ENCODE data around the gene GRM6.
A peak's percentile ranks its signal among the peaks of the same experiment; 100 is the strongest.

GRM6 gene

DNA sequence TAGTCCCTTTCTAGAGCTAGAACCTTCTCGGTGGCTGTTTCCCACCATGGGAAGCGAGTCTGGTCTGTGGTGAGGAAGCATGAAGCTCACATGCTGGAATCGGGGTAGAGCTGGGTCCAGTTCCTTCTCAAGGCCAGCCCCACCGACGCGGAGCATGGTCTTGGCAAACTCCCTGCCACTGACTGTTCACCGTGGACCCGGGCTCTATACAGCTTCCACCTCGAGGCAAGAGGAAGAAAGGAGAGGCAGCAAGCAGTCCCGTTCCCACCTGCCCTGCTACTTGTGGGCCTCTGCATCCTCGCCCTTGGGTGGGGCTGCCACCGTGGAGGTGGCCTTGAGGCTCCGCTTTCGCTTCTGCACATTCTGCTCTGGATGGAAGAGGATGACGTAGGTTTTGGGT, 13.7 kb downstream of the GRM6 start:
- TF ChIP-seq, protein P1, sequence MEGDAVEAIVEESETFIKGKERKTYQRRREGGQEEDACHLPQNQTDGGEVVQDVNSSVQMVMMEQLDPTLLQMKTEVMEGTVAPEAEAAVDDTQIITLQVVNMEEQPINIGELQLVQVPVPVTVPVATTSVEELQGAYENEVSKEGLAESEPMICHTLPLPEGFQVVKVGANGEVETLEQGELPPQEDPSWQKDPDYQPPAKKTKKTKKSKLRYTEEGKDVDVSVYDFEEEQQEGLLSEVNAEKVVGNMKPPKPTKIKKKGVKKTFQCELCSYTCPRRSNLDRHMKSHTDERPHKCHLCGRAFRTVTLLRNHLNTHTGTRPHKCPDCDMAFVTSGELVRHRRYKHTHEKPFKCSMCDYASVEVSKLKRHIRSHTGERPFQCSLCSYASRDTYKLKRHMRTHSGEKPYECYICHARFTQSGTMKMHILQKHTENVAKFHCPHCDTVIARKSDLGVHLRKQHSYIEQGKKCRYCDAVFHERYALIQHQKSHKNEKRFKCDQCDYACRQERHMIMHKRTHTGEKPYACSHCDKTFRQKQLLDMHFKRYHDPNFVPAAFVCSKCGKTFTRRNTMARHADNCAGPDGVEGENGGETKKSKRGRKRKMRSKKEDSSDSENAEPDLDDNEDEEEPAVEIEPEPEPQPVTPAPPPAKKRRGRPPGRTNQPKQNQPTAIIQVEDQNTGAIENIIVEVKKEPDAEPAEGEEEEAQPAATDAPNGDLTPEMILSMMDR (IDR thresholded peaks at IDR 0.05; ENCODE audit: low read depth, low read length) = no peak

DNA sequence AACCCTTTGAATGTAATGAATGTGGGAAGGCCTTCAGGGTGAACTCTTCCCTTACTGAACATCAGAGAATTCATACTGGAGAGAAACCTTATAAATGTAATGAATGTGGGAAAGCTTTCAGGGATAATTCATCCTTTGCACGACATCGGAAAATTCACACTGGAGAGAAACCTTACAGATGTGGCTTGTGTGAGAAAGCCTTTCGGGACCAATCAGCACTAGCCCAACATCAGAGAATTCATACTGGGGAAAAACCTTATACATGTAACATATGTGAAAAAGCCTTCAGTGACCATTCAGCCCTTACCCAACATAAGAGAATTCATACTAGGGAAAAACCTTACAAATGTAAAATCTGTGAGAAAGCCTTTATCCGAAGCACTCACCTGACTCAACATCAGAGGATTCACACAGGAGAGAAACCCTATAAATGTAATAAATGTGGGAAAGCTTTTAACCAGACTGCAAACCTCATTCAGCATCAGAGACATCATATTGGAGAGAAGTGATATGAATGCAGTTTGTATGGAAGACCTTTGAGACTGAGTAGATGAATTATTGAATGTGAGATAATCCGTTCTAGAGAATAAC, 29.6 kb downstream of the GRM6 start:
- no peak for DNase-seq
- H3K4me3 ChIP-seq (ENCODE audit: low read depth, low read length) = no peak overlapping the region
- H3K27me3 ChIP-seq = no peaks in the 10 kb centered on the region
- no peaks in the 10 kb centered on the region; the same call in none of the 2 replicates for H3K9me3 ChIP-seq
- TF ChIP-seq, protein P1 (IDR thresholded peaks at IDR 0.05; ENCODE audit: low read depth, low read length) = no peak
- no peaks in the 10 kb centered on the region for H3K36me3 ChIP-seq
- H3K4me1 ChIP-seq = no peaks in the 10 kb centered on the region

More for the DNA sequence above, 13.7 kb downstream of the GRM6 start:
- Histone ChIP-seq H3K27me3 (no peaks in the 10 kb centered on the region), H3K4me3 (ENCODE audit: low read depth, low read length) (no peak overlapping the region), H3K36me3 (no peaks in the 10 kb centered on the region), H3K4me1 (no peaks in the 10 kb centered on the region), H3K9me3 (peaks cover 3% of the 10 kb centered on the region; the same call in 1 of the 2 replicates)
- no peak for DNase-seq

DNA sequence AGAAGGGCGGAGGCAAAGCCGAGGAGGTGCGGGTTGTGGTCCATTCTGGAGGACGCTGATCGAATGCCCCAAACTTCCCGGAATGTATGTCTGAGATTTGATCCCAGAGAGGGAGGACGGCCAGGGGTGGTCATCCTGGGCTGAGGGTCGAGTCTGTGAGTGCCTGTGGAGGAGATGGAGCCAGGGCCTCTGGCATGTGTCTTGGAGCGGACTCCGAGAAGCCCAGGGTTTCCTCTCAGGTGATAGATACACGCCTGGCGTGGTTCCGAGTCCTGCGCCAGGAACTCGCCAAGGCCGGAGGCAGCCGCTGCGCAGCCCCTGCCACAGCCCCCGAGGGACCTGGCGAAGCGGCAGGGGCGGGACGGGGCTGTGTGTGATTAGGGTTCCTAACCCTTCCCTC, 53.8 kb downstream of the GRM6 start:
- TF ChIP-seq, protein P1 (IDR thresholded peaks at IDR 0.05; ENCODE audit: low read depth, low read length) = no peak
- Histone ChIP-seq H3K4me1 (no peaks in the 10 kb centered on the region), H3K9me3 (peaks cover 8% of the 10 kb centered on the region), H3K27me3 (no peaks in the 10 kb centered on the region), H3K4me3 (ENCODE audit: low read depth, low read length) (peak overlapping the region; percentile 51), H3K36me3 (no peaks in the 10 kb centered on the region)
- DNase-seq = peak; percentile 15

DNA sequence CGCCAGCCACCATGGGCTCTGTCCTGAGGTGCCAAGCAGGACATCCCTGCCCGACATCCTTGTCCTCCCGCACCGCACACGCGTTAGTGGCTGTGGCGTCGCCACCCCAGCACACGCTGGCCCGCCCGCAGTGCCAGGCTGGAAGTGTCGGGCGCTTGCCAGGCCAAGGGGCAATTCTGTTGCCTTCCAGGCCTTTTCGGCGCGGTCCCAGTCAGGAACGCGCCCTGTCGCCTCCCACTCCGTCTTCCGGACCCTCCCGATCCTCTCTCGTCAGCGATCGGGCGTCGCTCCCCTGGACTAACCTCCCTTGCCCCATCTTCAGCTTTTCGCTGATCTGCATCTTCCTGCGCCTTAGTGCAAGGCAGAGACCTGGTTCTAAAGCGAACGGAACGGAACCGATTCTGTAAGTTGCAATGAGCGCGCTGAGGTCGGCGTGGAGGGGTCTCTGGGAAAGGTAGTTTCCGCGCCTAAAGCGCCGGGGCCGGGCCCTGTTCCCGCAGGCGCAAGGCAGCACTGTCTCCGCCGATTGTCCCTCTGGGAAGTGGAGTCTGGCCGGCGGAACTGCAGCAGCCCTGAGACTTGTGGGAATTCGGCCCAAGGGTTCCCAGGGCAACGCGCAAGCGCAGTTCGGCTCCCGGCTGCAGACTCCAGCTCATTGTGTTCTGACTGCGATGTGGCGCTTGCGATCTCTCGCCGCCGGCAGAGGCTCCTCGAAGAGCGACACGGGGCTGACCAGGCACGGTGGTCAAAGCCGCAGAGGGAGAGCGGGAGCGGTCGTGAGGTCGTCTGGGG, 54.4 kb downstream of the GRM6 start, which contains the start of gene ZNF454:
TSS of gene ZNF454 (plus strand) at position 630 of the 792 bp plus-strand sequence. CDS start 1,594 bp downstream, outside the sequence.
- Histone ChIP-seq H3K4me3 (ENCODE audit: low read depth, low read length) (peak within 1 kb of the TSS; percentile 51), H3K4me1 (no peaks in the 10 kb centered on the region), H3K27me3 (no peaks in the 10 kb centered on the region), H3K36me3 (no peaks in the 10 kb centered on the region), H3K9me3 (peaks cover 8% of the 10 kb centered on the region)
- DNase-seq = peak; percentile 89
- TF ChIP-seq, protein P1 (IDR thresholded peaks at IDR 0.05; ENCODE audit: low read depth, low read length) = no peak

DNA sequence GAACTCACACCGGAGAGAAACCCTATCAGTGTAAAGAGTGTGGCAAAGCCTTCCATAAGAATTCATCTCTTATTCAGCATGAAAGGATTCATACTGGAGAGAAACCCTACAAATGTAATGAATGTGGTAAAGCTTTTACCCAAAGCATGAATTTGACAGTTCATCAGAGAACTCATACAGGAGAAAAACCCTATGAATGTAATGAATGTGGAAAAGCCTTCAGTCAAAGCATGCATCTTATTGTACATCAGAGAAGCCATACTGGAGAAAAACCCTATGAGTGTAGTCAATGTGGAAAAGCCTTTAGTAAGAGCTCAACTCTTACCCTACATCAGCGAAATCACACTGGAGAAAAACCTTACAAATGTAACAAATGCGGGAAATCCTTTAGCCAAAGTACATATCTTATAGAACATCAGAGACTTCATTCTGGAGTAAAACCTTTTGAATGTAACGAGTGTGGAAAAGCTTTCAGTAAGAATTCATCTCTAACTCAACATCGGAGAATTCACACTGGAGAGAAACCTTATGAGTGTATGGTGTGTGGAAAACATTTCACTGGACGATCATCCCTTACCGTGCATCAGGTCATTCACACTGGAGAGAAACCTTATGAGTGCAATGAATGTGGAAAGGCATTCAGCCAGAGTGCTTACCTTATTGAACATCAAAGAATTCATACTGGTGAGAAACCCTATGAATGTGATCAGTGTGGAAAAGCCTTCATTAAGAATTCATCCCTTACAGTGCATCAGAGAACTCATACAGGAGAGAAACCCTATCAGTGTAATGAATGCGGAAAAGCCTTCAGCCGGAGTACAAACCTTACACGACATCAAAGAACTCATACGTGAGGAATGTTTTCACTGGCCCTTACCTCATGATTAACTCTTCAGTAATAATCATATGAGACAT, 63.0 kb downstream of the GRM6 start:
- Histone ChIP-seq H3K9me3 (peaks cover 15% of the 10 kb centered on the region), H3K27me3 (no peaks in the 10 kb centered on the region), H3K4me3 (ENCODE audit: low read depth, low read length) (no peak overlapping the region), H3K4me1 (no peaks in the 10 kb centered on the region), H3K36me3 (no peaks in the 10 kb centered on the region)
- DNase-seq = no peak
- TF ChIP-seq, protein P1 (IDR thresholded peaks at IDR 0.05; ENCODE audit: low read depth, low read length) = no peak
